Stimulated activated CD4-positive, alpha-beta T cell treated with anti-CD3 and anti-CD28 coated beads, TNF-alpha, amount 100 ng/mL, for 4 hours (primary cell): ENCODE results near the gene ATG4B.
"Not testable (repeated sequence)": the region's sequence is repeated elsewhere in the genome, so short reads cannot be mapped to it uniquely, and the experiment has no call there.

Experiments
- DNase-seq, 3 experiments: peaks; one replicate each; pipeline ENCODE4 v3.0.0-alpha.2; 2020; ENCODE audit warnings: low read depth in 3 of 3

The ATG4B gene

GRCh38 chr2:241637018-241637794 is at the start of gene ATG4B, which contains the start of gene THAP4:
TSS of gene ATG4B (plus strand) at chr2:241637693. CDS start at chr2:241637715, 22 bp downstream.
TSS of gene THAP4 (minus strand) at chr2:241637158. CDS start at chr2:241637017, 141 bp downstream.
- DNase-seq = peak; percentile 55 to 64 (median 57)

DNA sequence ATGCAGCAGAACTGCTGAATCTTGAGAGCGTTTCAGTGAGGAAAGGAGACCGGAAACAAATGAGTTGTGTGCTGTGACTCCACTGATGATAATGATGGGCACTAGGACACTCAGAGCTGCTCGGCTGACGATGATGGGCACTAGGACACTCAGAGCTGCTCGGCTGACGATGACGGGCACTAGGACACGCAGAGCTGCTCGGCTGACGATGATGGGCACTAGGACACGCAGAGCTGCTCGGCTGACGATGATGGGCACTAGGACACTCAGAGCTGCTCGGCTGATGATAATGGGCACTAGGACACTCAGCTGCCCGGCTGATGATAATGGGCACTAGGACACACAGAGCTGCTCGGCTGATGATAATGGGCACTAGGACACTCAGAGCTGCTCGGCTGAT is 47.6 kb upstream of the ATG4B start:
- DNase-seq = not testable (repeated sequence)

DNA sequence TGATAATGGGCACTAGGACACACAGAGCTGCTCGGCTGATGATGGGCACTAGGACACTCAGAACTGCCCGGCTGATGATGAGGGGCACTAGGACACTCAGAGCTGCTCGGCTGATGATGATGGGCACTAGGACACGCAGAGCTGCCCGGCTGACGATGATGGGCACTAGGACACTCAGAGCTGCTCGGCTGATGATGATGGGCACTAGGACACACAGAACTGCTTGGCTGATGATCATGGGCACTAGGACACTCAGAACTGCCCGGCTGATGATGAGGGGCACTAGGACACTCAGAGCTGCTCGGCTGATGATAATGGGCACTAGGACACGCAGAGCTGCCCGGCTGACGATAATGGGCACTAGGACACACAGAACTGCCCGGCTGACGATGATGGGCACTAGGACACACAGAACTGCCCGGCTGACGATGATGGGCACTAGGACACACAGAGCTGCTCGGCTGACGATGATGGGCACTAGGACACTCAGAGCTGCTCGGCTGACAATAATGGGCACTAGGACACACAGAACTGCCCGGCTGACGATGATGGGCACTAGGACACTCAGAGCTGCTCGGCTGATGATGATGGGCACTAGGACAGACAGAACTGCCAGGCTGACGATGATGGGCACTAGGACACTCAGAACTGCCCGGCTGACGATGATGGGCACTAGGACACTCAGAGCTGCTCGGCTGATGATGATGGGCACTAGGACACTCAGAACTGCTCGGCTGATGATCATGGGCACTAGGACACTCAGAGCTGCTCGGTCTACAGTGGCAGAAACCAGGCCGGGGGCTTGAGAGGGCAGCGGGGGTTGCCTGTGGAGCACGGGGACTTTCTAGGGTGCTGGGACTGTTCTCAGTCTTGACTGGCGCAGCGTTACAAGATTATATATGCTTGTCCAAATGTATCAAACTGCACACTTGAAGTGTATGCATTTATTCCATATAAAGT is 46.7 kb upstream of the ATG4B start:
- DNase-seq = not testable (repeated sequence)

GRCh38 chr2:241592126-241592845 is 45.2 kb upstream of the ATG4B start:
- no peak for DNase-seq

DNA sequence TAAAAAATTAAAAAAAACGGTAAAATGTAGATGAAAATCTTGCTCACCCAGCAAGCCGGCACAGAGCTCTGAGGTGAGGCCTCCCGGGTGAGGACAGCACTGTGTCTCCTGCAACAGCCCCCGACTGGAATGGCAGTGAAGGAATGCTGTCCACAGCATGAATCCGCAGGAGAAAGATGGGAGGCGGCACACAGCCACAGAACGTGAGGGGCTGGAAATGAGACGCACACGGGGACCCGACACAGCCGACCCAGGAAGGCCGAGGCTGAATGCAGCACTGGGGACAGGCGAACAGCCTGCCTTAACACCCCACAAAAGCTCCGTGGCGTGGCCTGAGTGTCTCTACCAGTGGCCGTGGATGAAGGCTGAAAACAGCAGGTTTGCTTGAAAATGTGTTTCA is 44.2 kb upstream of the ATG4B start:
- DNase-seq = no peak

- no peak for DNase-seq
Measured at GRCh38 chr2:241595600-241596140, 41.8 kb upstream of the ATG4B start.

DNA sequence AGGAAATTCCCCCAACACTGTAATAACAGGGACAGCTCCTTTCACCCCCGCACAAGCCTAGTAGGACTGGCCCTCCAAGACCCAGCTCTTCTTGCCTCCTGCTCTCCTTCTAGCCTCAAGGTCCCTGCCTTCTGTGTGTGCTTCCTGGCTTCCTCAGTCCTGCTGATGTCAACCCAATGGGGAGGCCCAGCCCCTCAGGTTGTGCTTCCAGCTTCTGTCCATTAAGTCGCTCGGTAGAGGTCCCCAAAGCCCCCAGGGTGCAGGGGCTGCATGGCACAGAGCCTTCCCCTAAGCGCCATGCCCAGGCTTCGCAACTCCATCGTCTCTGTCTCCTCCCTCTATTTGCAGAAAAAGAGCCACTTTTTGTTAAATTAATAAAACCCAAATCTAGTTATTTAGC is 39.9 kb upstream of the ATG4B start:
- no peak for DNase-seq

- no peak for DNase-seq
Measured at GRCh38 chr2:241598061-241598460, 39.4 kb upstream of the ATG4B start.

DNA sequence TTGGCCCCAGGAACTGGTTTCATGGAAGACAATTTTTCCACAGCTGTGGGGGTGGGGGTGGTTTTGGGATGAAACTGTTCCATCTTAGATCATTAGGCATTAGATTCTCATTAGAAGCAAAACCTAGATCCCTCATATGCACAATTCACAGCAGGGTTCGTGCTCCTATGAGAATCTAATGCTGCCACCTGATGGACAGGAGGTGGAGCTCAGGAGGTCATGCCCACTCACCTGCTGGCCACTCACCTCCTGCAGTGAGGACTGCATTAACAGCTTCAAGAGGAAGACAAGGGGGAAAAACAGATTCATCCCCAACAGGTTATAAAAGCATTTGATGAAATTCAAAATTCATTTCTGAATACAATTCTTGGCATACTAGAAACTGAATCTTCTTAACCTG is 39.0 kb upstream of the ATG4B start:
- DNase-seq = no peak

GRCh38 chr2:241599615-241600014 is 37.9 kb upstream of the ATG4B start:
- no peak for DNase-seq

DNA sequence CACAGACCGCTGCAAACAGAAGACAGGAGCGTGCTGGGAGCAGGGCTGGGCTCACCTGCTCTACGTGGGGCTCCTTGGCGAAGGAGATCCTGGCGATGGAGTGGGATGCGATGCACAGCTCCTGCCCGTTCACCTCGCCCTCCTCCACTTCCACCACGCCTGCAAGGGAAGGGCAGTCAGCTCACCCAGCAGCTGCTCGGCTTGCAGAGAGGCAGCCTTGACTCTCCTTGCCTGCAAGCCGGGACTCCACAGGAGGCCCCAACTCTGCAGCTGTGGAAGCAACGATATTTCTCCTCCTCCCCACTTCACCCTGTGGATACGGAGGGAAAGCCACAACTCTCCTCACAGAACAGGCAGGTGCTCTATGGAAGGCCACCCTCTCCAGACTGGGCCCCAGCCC is 35.7 kb upstream of the ATG4B start:
- no peak for DNase-seq

GRCh38 chr2:241602720-241603119 is 34.8 kb upstream of the ATG4B start:
- DNase-seq = no peak

DNA sequence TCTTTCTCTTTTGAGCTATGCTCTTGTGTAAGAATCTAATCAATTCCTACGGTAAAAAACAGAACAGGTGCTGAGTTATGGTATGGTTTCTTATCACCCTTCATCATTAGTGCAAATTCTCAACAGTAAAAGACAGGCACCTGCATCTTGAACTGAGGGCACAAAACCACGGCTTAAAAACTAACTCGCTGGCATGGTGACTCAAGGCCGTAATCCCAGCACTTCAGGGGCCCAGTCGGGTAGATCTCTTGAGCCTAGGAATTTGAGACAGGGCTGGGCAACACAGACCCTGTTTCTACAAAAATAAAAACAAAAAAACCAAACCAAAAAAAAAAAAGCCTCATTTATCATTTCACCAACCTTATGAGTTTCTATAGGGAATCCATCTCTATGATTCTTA is 33.8 kb upstream of the ATG4B start:
- DNase-seq = no peak

DNA sequence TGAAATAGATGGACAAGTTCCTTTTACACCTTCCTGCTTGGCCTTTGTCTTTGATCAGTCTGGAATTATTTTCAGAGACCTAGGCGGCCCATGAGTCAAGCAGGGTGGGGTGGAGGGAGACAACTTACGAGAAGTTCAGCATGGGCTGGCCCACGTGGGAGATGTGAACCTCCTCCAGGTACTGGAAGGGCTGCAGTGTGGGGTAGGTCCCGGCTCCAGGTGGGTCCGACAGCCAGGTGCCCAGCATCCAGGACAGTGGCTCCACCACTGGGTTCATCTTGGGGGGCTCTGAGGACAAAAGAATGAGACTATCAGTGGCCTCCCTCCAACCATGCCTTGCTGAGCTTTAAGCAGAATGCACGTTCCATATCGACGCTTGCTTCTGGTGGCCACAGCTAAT is 31.3 kb upstream of the ATG4B start:
- DNase-seq = no peak

DNA sequence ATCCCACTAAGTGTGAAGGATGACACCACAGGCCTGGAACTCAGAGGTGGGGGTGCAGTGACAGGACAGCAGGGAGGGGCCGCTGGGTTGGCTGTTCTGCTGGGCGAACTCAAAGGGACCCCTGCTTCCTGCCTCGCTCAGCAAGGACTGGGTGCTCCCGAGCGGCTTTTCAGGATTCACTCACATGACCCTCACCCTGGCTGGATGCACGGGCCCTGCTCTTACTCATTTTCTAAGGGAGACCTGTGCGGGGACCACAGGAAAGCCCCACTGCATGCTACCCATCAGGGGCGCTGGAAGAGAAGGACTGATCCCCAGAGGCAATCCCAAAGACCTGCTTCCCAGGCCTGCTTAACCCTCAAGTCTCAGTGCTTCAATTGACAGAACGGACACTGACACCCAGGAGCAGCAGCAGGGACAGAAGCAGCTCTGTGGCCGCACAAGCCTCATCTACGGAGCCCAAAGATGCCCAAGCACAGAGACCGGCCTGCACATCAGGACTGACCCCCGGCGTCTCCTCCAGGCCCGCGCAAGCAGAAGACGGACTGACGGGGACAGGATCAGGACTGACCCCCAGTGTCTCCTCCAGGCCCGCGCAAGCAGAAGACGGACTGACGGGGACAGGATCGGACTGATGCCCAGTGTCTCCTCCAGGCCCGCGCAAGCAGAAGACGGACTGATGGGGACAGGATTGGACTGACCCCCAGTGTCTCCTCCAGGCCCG is 30.2 kb upstream of the ATG4B start:
- DNase-seq = no peak

- no peak for DNase-seq
Measured at GRCh38 chr2:241608881-241609280, 28.6 kb upstream of the ATG4B start.

DNA sequence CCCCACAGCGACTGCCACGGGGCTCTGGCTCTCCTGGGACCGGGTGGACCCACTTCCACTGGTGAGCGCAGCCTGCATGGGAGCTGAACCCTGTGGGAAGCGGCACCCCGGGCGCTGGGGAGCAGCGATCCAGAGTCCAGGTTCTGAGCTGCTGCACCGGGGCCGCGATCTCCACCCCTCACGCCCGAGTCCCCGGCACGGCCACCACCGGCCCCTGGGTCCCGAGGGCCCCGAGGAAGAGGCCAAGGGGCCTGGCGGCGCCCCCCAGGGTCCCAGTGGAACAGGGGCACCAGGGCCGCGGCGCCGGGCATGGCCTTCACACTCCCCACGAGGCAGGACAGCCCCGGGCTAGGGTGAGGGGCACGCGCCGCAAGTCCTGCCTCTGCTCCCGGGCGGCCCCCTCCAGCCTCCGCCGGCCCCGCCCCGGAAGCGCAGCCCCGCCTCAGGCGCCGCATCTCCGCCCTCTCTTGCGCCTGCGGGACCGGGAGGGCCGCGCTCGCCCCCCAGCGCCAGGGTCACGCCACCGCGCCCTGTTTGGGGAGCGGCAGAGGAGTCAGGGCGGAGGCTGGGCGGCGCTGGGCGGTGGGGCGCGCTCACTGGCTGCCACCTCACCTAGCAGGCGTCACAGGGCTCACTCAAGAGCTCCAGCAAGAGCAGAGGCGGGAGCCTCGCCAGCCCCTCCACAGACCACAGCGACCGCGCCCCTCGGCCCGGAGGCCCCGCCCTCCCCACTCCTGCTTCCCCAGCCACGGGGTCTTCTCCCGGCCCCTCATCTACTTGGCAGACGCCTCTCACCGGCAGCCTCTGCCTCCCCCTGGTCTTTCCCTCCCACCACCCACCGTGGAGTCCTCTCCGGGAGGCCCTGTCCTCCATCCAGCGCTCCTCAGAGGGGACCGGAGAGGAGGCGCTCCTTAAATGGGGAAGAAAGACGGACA is 27.4 kb upstream of the ATG4B start:
- peak; percentile 79 to 83 (median 80) for DNase-seq

GRCh38 chr2:241611062-241611461 is 26.4 kb upstream of the ATG4B start:
- DNase-seq = no peak

DNA sequence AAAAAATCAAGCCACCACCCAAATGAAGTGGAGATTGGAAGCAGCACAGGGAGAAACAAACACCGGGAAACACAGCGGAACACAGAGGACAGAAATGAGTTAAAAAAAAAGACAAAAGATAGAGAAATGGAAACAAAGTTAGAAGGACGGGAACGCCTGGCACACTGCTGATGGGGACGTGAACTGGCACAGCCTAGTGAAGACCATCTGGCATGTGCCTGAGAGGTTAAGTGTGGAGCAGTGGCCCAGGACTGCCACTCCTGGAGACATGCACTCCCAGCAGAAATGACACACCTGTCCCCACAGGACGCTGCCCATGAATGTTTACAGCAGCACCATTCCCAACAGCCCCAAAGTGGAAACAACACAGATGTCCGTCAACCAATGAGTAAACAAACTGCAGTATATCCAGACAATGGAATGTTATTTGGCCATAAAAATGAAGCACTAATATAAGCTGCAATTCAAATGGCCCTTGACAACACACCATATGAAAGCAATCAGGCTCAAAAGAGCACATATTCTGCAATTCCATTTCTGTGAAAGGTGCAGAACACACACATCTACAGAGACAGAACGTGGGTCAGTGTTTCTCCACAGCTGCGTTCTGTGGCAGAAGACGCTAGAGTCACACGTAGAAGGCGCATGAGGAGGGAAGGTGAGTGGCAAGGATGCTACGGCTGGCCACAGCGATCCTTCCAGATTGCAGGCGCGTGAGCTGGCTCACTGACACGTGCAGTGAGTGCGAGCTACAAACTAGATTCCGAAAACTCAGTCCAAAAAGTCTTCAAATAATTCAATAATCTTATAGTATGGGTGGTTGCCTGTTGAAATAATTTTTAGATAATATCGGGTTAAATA is 25.1 kb upstream of the ATG4B start:
- no peak for DNase-seq
